HL-60 (cell line): ENCODE data around the gene NTRK2.

Experiments used
- DNase-seq, 2 experiments: peaks; one replicate each; pipeline ENCODE4 v3.0.0-alpha.2; 2010 to 2020; ENCODE audit warnings: low read depth in 1 of 2, low spot score in 1 of 2
- H3K27ac ChIP-seq: fragments of 250-450 bp; sonication (Bioruptor Pico); replicated peaks from 2 replicates; pipeline ENCODE4 v1.5.1; 2020; ENCODE audit warnings: mild to moderate bottlenecking, moderate library complexity
- H3K27me3 ChIP-seq: fragments of 250-450 bp; sonication (Bioruptor Pico); 2 replicates; pipeline ENCODE4 v1.5.1; 2021; ENCODE audit warnings: mild to moderate bottlenecking, moderate library complexity; ENCODE audit not compliant: insufficient read depth, poor library complexity, severe bottlenecking
- H3K4me3 ChIP-seq: replicated peaks from 2 replicates; pipeline ENCODE4 v1.5.1; 2011; ENCODE audit warnings: mild to moderate bottlenecking, control low read depth, low read length; ENCODE audit not compliant: insufficient read depth
- CTCF ChIP-seq: IDR thresholded peaks from one replicate; pipeline ENCODE4 v1.5.1; 2011; ENCODE audit warnings: low read length, control low read depth, inconsistent platforms; ENCODE audit not compliant: insufficient read depth
- GABPA ChIP-seq: IDR thresholded peaks from 2 replicates; pipeline ENCODE4 v1.6.1; 2012; ENCODE audit warnings: low read depth
- POLR2AphosphoS5 ChIP-seq: IDR thresholded peaks from 2 replicates; pipeline ENCODE4 v1.6.1; 2012; ENCODE audit warnings: low read depth
- REST ChIP-seq: IDR thresholded peaks from 2 replicates; pipeline ENCODE4 v1.6.1; 2012; ENCODE audit warnings: low read depth; ENCODE audit not compliant: insufficient replicate concordance
- SPI1 ChIP-seq: IDR thresholded peaks from 2 replicates; pipeline ENCODE4 v1.6.1; 2012; ENCODE audit warnings: low read depth, mild to moderate bottlenecking, borderline replicate concordance

The NTRK2 gene

GRCh38 chr9:84669013-84669287 lies 579 bp upstream of the NTRK2 start:
- H3K27me3 ChIP-seq = peaks cover 37% of the 10 kb centered on the region
- no peak overlapping the region for H3K4me3 ChIP-seq
- TF ChIP-seq CTCF (no peak), REST (no peak), SPI1 (no peak), POLR2AphosphoS5 (no peak), GABPA (no peak)
- H3K27ac ChIP-seq = no peak overlapping the region
- no peak for DNase-seq

- no peak for TF ChIP-seq POLR2AphosphoS5
- DNase-seq = no peak
- no peak overlapping the region for H3K4me3 ChIP-seq
- peaks cover 38% of the 10 kb centered on the region for H3K27me3 ChIP-seq
- no peak overlapping the region for H3K27ac ChIP-seq
Observed at GRCh38 chr9:84670138-84671041, 861 bp downstream of the NTRK2 start.

- Histone ChIP-seq H3K27me3 (peaks cover 38% of the 10 kb centered on the region), H3K27ac (no peak overlapping the region), H3K4me3 (no peak overlapping the region)
- no peak for TF ChIP-seq POLR2AphosphoS5
- TF ChIP-seq GABPA = no peak
- TF ChIP-seq CTCF = no peak
- no peak for TF ChIP-seq SPI1
- no peak for TF ChIP-seq REST
- no peak for DNase-seq
Observed at GRCh38 chr9:84671586-84672521, 2.3 kb downstream of the NTRK2 start.

- TF ChIP-seq SPI1 = no peak
- no peak for TF ChIP-seq REST
- no peak for TF ChIP-seq POLR2AphosphoS5
- TF ChIP-seq CTCF = no peak
- TF ChIP-seq GABPA = no peak
- H3K27me3 ChIP-seq = peaks cover 30% of the 10 kb centered on the region
- H3K4me3 ChIP-seq = no peak overlapping the region
- DNase-seq = no peak
- H3K27ac ChIP-seq = no peak overlapping the region
Observed at GRCh38 chr9:84673806-84674205, 4.3 kb downstream of the NTRK2 start.
